ENCODE data around the gene GLOD4. TPM values are rescaled to one million over a fixed set of nuclear protein-coding genes. Genes with fewer than 3 reads are reported as not detected.

GLOD4 gene
- total and polyA plus RNA-seq, 10 of the 15 experiments (the other 5 are each of a cell fraction or from before 2014, with no cell fraction given): 40.8 to 107 (median 81.2) TPM

GRCh38 chr17:797236-797840, 15.3 kb upstream of the GLOD4 start:
- Histone ChIP-seq H3K36me3 (ENCODE audit: control insufficient read depth in 2 of 2, insufficient read depth in 2 of 2, low read length in 1 of 2) (peaks cover 0 to 3% of the 10 kb centered on the region in 2 experiments; a peak in 2 of 4 replicates), H3K4me2 (ENCODE audit: control insufficient read depth, insufficient read depth) (no peak overlapping the region), H3K4me1 (ENCODE audit: control insufficient read depth, insufficient read depth, low read length) (no peaks in the 10 kb centered on the region), H3K79me2 (ENCODE audit: control insufficient read depth, insufficient read depth, low read length) (no peaks in the 10 kb centered on the region), H3K27ac (ENCODE audit: control insufficient read depth, insufficient read depth) (no peak overlapping the region), H2AFZ (ENCODE audit: control insufficient read depth, low read depth, low read length) (no peak overlapping the region), H4K20me1 (ENCODE audit: control insufficient read depth, insufficient read depth) (no peaks in the 10 kb centered on the region), H3K27me3 (replicated peaks in 1 of 2; ENCODE audit: control insufficient read depth in 2 of 2, insufficient read depth in 2 of 2, low read length in 1 of 2) (no peaks in the 10 kb centered on the region), H3K9me3 (replicated peaks; ENCODE audit: control insufficient read depth, insufficient read depth, low read length) (no peaks in the 10 kb centered on the region), H3K4me3 (no peak overlapping the region), H3K9ac (ENCODE audit: control insufficient read depth, insufficient read depth, low read length) (no peak overlapping the region)
- RAD21 ChIA-PET (ENCODE audit: unreplicated experiment): interaction anchor here (0.8 kb wide), 1 partner anchor 183 kb away, joined by 5 read pairs; the partner anchor contains the start of gene NXN
- no TSS peak for BruUV-seq (replicated peaks)
- SMC1A ChIA-PET (ENCODE audit: uncharacterized antibody, unreplicated experiment): interaction anchor here (1.1 kb wide), 1 partner anchor 183 kb away, joined by 5 read pairs; the partner anchor contains the start of gene NXN
- in situ Hi-C loops (cut with MboI): loop anchor here (5.0 kb wide), 1 partner anchor 190 kb away; no protein-coding TSS in a partner anchor
- WGBS (ENCODE audit: insufficient coverage, insufficient replicate concordance, low lambda C conversion rate, missing lambda C conversion rate): 87% methylated on average over 22 of the region's 22 CpGs
- intact Hi-C loops (cut with micrococcal nuclease; ENCODE audit: unreplicated experiment): no loop called here
- ATAC-seq (no peak), DNase-seq (ENCODE audit: low read depth, low spot score) (no peak), FAIRE-seq (no peak)
- POLR2A ChIA-PET: interaction anchor here (0.6 kb wide), 1 partner anchor 199 kb away, joined by 3 read pairs; no protein-coding TSS in a partner anchor
- CTCF ChIA-PET: interaction anchor here (6.1 kb wide), 1 partner anchor 183 kb away, joined by 61 read pairs; the partner anchor contains the start of gene NXN
- TF ChIP-seq NRF1 (conservative IDR thresholded peaks at IDR 0.05; ENCODE audit: low read depth, low read length) (no peak), ATF7 (IDR thresholded peaks at IDR 0.05; ENCODE audit: low read depth) (no peak), POLR2A (IDR thresholded peaks at IDR 0.05; ENCODE audit: low read depth, low read length) (no peak), ZSCAN29 (IDR thresholded peaks at IDR 0.05) (no peak), PRDM15 (CRISPR knock-in tag; IDR thresholded peaks at IDR 0.05) (no peak), RAD21 (IDR thresholded peaks at IDR 0.05; ENCODE audit: insufficient read depth, low read depth, low read length) (no peak), BMI1 (IDR thresholded peaks at IDR 0.05; ENCODE audit: borderline replicate concordance) (no peak), CHD2 (IDR thresholded peaks at IDR 0.05; ENCODE audit: borderline replicate concordance, low read depth, low read length) (no peak), GABPA (IDR thresholded peaks at IDR 0.05; ENCODE audit: low read depth) (no peak), TARDBP (IDR thresholded peaks at IDR 0.05; ENCODE audit: borderline replicate concordance) (no peak), ZBTB4 (CRISPR knock-in tag; IDR thresholded peaks at IDR 0.05) (no peak), YBX1 (IDR thresholded peaks at IDR 0.05) (no peak), TBL1XR1 (IDR thresholded peaks at IDR 0.05; ENCODE audit: low read depth, low read length) (no peak)
- TF ChIP-seq, protein P1, sequence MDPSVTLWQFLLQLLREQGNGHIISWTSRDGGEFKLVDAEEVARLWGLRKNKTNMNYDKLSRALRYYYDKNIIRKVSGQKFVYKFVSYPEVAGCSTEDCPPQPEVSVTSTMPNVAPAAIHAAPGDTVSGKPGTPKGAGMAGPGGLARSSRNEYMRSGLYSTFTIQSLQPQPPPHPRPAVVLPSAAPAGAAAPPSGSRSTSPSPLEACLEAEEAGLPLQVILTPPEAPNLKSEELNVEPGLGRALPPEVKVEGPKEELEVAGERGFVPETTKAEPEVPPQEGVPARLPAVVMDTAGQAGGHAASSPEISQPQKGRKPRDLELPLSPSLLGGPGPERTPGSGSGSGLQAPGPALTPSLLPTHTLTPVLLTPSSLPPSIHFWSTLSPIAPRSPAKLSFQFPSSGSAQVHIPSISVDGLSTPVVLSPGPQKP (IDR thresholded peaks at IDR 0.05; ENCODE audit: low read depth, low read length): no peak

Measured in GM12878 (cell line).